Endothelial cell of hepatic sinusoid (primary cell): ENCODE data around the gene PTMS.

ENCODE experiments used
- in situ Hi-C: cut with HindIII; loops from 2 replicates; pipeline ENCODE4 v1.10.0; 2017; ENCODE audit warnings: low sequenced_read_pairs

Gene PTMS

DNA sequence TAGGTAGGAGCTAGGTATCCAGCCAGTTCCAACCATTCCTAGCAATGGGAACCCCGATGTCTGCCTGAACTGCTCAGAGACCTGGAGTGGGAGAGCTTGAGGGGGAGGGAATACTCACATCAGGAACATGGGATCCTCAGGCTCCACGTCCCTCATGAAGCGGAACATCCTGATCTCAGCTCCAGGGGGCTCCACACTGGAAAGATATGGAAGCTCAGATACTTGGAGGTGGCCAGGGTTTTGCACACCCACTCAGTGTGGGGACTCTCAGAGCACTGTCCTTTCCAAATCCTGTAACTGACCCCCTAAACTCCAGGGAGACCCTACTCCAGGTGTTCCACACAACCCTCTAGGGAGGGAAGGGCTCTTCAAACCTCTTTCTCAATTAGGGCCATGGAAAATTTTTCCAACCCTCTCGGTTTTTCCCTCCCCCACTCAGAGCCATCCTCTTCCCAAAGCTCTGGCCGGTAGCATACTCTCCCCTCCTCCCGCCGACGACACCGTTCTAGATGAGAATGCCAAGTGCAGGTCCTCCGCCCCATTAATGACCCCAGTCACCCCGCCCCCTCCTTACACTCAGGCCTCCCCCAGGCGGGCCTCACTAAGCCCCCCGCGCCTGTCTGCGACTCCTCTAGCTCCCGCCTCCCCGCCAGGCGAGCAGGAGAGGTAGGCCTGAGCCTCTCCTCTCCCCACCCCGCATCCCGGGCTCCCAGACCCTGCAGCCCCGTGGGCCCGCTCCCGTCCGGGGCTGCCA, 13.8 kb upstream of the PTMS start:
- in situ Hi-C loops = no loop called here

DNA sequence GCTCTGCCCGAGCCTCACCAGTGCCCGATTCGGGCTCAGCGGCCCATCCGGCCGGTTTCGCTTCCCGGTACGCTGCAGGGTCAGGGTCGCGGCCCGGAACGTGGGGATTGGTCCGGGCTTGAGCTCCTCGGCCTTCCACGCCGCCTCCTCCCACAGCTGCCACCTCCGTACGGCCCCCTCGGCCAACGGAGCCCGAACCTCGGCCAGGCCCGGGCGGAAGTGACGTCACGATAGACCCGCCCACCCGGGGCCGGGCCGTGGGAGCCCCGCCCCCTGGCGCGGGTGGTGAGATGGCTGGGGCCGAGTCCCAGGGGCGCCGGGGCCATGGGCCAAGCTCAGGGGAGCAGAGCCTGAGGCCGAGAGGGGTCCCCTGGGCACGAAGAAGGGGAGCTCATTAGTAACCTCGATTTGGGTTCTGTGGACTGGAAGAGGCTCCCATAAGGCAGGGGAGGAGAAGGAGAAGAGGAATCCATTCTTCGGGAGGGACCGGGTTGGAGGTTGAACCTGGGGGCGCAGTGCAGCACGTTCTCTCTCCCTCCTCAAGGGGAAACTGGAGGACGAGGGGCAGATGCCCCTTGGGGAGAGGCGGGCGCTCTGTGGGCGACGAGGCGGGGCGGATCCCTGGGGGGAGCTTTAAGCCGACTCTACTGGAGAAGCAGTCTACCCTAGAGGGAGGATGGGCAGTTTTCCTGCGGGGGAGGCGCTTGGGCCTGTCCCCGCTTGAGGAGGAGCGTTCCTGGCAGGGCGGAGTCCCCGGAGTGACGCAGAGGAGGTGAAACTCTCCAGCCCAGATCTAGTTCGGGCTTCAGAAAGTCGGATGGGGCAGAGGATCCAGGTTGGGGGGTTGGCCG, 13.0 kb upstream of the PTMS start, which contains the start of gene MLF2:
Gene MLF2, minus strand, starts transcription at position 221 of the 851 bp plus-strand sequence. CDS start 807 bp downstream, outside the sequence.
- in situ Hi-C loops = no loop called here

DNA sequence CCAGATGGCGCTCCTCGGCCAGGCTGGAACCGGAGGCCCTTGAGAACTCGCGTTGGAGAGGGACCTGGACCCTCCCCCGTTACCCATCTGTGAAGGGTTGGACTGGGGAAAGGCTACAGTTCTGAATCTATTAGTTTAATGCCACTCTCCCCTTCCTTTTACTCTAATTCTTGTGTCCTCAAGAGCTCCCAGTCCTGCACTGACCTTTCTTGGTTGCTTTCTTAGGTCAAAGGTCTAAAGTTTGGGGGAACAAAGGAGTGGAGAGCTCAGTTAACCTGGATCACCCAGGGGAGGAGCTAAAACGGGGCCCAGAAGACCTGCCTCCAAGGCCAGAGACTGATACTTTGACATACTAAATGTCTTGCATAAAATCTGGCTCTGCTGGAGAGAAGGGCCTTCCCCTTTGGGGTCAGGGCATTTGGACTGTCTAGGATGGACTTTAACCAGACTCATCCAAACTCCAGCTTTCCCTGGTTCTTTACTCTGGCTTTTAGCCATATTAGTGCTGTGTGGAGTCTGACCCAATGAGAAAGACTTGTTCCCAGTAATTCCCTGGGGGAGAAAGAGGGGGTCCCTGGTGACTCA, 12.3 kb upstream of the PTMS start:
- in situ Hi-C loops = no loop called here

DNA sequence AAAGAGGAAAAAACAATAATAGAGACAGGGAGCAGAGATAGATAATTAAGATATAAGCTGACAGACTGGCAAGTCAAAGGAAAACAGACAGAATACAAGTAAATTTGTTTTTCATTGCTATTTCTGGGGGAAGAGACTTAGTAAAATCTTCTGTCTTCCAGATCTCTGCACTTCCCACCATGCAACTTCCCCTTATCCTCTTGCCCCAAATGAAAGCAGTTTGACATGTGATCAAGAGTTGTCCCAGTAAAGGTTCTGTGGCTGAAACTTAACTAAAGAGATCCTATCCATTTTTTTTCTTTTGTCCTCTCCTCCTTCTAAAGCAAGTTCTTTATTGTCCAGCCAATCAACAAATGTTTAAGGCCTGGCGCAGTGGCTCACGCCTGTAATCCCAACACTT, 11.8 kb upstream of the PTMS start:
- in situ Hi-C loops = no loop called here

GRCh38 chr12:6757028-6757690, 9.0 kb upstream of the PTMS start:
- in situ Hi-C loops = no loop called here

DNA sequence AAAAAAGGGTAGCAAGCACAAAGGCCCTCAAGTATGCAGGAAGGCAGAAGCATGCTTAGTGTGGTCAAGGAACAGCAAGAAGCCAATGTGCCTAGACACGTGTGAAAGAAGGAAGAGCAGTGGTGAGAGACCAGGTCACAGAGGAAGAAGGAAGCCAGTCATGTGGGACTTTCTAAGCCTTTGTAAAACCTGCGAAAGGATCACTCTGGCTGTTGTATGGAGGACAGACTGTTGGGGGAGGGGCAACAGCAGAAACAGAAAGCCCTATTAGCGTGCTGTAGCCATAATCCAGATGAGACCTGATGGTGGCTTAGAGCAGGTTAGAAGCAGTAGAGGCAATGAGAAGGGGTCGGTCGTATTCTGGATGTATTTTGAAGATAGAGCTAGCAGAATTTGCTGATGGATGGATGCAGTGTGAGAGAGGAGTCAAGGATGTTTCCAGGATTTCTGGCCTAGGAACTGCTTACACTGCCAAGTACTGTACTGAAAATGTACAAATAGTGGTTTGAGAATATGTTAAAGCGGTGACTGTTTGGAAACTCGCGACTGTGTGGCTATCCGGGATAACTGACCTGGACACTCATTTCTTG, 7.6 kb upstream of the PTMS start:
- in situ Hi-C loops = no loop called here

DNA sequence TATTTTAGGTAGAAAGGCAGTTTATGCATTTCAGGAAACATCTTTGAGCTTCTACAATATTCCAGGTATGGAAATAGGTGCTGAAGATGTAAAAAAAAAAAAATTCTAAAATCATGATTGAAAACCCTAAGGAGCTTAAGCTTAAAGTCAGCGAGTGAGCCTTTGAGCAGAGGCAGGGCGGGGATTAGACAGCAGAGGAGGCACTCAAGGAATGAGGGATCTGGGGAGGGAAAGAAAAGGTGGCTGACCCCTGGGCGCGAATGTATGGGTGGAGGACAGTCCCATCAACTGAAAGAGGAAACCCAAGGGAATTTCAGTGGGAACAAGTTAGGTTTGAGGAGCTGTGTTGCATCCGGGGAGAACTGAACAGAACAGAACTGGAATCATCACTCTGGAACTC, 6.4 kb upstream of the PTMS start:
- in situ Hi-C loops = no loop called here

GRCh38 chr12:6763380-6763779, 2.8 kb upstream of the PTMS start:
- in situ Hi-C loops = no loop called here

DNA sequence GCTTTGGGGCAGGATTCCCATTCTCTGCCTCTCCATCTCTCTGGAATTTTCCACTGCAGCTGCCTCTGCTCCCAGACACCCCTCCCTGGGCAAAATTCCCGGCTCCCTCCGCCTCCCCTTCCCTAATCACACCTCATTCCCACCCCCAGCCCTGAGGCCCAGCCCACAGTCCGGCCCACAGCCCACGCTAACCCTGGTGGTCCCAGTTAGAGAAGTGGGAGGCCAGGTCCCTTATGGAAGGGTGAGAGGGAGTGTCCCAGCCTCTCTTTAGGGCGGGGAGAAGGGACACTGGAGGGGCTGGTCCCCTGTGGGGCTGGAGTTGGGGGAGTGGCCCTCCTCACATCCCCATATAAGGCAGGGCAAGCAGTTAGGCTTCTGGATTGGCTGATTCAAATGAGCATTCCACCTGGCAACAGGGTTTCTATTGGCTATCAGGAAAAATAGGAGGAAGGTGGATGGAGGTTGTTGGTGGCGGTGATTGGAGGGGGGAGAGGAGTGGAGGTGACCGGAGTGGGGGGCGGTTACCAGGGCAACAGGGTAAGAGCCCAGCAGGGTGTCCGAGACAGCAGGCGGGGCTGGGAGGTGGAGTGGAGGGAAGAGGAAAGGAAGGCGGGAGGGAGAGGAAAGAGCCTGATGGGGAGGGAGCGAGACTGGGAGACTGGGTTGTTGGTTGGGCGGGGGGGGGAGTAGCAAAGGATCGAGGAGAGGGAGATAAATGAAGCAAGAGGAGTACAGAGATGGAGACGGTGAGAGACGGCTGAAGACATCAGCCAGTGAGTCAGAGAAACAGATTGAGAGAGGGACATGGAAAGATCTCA, 1.9 kb upstream of the PTMS start:
- in situ Hi-C loops = no loop called here

DNA sequence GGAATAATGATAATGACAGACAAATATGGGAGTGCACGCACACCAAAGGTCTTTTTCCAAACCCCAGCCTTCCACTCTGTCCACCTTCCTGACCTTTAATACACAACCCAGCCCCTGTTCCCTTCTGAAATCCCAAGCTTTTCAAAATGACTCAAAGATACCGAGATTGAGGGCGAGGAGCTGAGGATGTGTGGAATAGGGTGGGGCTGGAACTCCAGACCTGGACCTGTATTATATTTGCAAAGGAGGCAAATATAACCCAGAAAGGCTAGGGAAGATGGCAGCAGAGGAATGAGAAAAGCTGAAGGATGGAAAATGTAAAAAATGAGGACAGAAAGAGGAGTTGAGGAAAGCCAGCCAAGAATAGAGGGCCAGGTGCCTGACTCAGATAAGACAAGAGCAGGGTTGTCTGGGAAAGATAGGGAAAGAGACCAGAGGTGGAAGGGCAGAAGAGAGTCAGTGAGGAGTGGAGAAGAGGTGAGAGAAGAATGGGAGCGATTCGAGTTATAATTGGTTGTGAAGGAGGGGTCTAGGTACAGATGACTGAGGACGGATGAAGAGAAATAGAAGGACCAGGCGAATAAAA, 1.0 kb upstream of the PTMS start:
- in situ Hi-C loops = no loop called here

DNA sequence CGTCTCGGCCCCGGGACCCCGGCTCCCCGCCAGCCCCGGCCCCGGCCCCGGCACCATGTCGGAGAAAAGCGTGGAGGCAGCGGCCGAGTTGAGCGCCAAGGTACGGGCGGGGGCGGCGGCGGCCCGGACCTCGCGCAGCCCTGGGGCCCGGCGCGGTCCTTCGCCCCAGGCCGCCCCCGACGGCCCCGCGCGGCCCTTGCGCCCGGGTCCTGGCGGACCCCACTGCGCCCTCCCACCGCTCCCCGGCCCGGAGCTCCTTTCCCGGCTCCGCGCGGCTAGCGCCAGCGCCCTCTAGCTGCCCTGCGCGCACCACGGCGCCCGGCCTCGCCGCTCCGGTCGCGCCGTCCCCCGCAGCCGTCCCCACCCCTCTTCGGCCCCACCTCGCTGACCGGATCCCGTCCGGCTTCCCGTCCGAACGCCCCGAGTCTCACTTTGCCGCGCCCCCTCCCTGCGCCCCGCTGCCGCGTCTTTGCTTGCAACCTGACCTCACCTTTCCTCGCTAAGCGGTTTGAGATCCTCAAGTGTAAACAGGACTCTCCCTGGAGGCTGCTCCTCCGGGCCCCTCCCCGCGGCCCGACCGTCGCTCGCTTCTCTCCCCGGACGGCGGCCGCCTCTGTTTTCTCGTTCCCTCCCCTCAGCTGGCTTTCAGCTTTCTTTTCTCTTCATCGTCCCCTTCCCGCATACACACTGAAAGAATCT, 637 bp downstream of the PTMS start:
- in situ Hi-C loops = no loop called here

GRCh38 chr12:6767353-6768319, 1.5 kb downstream of the PTMS start:
- in situ Hi-C loops = no loop called here

GRCh38 chr12:6768437-6768914, 2.3 kb downstream of the PTMS start:
- in situ Hi-C loops = no loop called here

DNA sequence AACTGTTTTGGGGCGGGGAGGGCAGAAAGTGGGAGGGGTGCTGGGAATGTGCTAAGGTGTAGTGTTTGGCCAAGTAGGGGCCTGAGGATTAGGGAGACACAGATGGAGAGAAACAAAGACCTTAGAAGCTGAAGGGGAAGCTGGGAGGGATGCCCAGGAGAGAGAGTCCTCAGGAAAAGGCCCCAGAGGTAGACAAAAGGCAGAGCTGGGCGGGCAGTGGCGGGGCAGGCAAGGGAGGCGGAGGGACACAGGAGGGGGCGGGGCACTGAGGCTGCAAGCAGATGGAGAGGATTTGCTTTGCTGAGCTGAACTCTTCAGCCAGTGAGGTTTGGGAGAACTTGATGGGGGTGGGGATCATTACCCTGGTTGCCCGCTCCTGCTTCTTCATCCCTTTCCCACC, 2.8 kb downstream of the PTMS start:
- in situ Hi-C loops = no loop called here

DNA sequence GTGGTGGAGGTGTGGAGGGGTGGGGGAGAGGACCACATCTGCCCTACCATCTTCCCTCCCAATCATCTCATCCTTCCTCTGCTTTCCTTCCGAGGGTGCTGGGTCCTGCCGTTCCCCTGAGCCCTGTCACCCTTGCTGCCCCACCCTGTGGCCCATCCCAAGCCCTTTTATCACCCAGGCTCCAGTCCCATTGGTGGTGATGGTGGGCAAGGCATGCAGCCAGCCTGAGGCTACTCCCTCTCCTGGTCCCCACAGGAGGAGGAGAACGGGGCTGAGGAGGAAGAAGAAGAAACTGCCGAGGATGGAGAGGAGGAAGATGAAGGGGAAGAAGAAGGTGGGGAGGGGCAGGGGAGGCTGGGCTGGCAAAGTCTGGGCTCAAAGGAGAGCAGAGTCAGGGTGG, 3.5 kb downstream of the PTMS start:
- in situ Hi-C loops = no loop called here

DNA sequence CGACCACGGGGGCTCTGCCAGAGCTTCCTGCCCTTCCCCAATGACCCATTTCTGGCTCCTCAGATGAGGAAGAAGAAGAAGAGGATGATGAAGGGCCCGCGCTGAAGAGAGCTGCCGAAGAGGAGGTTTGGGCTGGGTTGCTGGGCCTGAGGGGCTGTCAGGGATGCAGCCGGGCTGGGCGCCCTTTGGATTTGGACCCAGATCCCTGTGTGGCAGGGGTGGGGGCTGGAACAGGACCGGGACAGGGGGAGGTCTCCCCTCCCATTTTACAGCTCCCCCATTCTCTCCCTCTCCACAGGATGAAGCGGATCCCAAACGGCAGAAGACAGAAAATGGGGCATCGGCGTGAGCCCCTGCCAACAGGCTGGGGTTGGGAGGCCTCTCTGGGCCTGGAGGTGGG, 3.9 kb downstream of the PTMS start:
- in situ Hi-C loops = no loop called here

DNA sequence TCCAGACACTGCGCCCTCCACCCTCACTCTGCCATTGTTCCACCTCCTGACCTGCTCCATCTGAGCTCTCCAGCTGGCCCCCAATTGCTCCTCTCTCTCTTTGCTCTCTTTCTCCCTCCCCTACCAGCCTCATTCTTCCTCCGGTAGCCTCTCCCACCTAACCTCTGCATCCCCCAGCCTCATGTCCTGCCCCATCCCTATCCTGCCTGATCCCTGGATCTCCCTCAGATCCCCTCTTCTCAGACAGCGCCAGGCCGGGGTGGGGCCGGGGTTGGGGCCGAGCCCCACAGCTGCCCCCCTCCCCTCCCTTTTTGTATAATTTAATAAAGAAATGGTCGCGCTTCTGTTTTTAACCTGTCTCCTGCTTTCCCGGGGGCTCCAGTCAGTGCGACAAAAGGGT, 4.4 kb downstream of the PTMS start:
- in situ Hi-C loops = no loop called here

- in situ Hi-C loops = no loop called here
These were observed 4.9 kb downstream of the PTMS start for GRCh38 chr12:6771091-6771495.
